ENCODE measurements around the gene RHAG. TPM values are rescaled to one million over a fixed set of nuclear protein-coding genes. Genes with fewer than 3 reads are reported as not detected.
A peak's percentile ranks its signal among the peaks of the same experiment; 100 is the strongest.

Gene RHAG
- total RNA-seq, 2 donors from 2014 or later: not detected

DNA sequence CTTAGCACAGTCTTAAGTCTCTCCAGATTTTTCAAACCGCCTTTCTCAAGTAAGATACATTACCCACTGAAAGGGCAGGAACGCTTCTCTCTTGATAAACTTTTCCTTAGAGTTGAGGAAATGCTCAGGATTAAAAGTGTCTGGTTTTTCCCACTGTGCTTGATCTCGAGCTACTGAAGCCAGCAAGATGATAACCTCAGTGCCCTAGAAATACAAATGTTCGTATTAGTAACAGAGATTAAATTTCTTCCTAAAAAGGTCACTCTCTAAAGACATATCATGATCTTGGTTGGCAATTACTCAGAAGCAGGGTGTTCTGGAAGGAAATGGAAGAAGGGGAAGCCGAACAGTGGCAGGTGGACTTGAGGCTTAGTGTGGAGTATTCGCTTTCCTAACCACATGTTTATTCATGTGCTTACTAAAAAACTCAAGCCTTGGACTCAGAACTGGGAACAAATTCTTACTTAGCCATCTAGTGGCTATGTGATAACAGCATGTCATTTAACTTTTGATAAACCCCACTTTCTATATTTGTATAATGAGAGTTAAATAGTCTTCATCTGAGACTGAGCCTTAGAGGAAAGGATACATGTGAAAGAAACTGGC, 66.1 kb downstream of the RHAG start:
- 87 to 90% methylated on average over 3 to 6 of the region's 6 CpGs for WGBS, 2 experiments (ENCODE audit: insufficient coverage in 1 of 2, insufficient read length in 1 of 2)
- DNase-seq: no peak
- peaks cover 4% of the 10 kb centered on the region for H3K9me3 Mint-ChIP-seq

DNA sequence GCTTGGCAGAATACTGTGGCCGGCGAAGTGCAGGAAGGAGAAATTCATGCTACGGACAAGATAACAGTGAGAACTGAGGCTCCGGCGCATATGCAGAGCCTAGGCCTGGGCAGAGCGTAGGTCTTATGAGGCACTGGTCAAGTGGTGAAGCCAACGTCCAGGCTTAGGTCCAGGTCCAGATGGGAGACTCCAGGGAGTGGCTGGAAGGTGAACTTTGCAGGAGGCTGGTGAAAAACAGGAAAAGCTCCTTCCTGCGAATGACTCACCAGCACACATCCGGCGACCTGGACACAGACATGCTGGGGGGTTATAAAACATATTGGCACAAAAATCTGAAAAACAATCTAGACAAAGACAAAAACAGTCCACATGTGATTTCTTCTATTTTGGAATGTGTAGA, 70.8 kb downstream of the RHAG start:
- WGBS, 2 experiments (ENCODE audit: insufficient coverage in 1 of 2, insufficient read length in 1 of 2): 87 to 88% methylated on average over 5 to 10 of the region's 10 CpGs
- Histone ChIP-seq H3K9ac (ENCODE audit: extremely low read depth, low read length, poor library complexity, severe bottlenecking) (no peak overlapping the region), H3K27me3 (ENCODE audit: control insufficient read depth, insufficient read depth, low read length, poor library complexity, severe bottlenecking) (peaks cover 8% of the 10 kb centered on the region), H3K4me3 (ENCODE audit: low read length) (no peak overlapping the region), H3K9me3 (ENCODE audit: control insufficient read depth, low read length) (peaks cover 11% of the 10 kb centered on the region), H3K36me3 (ENCODE audit: control insufficient read depth, insufficient read depth, low read length) (no peaks in the 10 kb centered on the region), H3K27ac (ENCODE audit: low read depth, low read length) (no peak overlapping the region), H3K4me1 (ENCODE audit: control insufficient read depth, insufficient read depth, low read length) (peaks cover 11% of the 10 kb centered on the region)
- Mint-ChIP-seq H3K36me3 (ENCODE audit: low read depth) (no peaks in the 10 kb centered on the region), H3K4me3 (no peak overlapping the region), H3K9me3 (peaks cover 14% of the 10 kb centered on the region), H3K27ac (no peak overlapping the region), H3K27me3 (ENCODE audit: insufficient read depth) (peaks cover 89% of the 10 kb centered on the region), H3K4me1 (peaks cover 19% of the 10 kb centered on the region)
- TF ChIP-seq, protein P1, sequence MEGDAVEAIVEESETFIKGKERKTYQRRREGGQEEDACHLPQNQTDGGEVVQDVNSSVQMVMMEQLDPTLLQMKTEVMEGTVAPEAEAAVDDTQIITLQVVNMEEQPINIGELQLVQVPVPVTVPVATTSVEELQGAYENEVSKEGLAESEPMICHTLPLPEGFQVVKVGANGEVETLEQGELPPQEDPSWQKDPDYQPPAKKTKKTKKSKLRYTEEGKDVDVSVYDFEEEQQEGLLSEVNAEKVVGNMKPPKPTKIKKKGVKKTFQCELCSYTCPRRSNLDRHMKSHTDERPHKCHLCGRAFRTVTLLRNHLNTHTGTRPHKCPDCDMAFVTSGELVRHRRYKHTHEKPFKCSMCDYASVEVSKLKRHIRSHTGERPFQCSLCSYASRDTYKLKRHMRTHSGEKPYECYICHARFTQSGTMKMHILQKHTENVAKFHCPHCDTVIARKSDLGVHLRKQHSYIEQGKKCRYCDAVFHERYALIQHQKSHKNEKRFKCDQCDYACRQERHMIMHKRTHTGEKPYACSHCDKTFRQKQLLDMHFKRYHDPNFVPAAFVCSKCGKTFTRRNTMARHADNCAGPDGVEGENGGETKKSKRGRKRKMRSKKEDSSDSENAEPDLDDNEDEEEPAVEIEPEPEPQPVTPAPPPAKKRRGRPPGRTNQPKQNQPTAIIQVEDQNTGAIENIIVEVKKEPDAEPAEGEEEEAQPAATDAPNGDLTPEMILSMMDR (conservative IDR thresholded peaks at IDR 0.05): no peak
- DNase-seq: no peak

More for the DNA sequence above, 66.1 kb downstream of the RHAG start:
- Histone ChIP-seq H3K9ac (ENCODE audit: extremely low read depth, low read length, poor library complexity, severe bottlenecking) (no peak overlapping the region), H3K4me1 (ENCODE audit: control insufficient read depth, insufficient read depth, low read length) (peaks cover 11% of the 10 kb centered on the region), H3K36me3 (ENCODE audit: control insufficient read depth, insufficient read depth, low read length) (no peaks in the 10 kb centered on the region), H3K9me3 (ENCODE audit: control insufficient read depth, low read length) (peaks cover 4% of the 10 kb centered on the region), H3K27ac (ENCODE audit: low read depth, low read length) (no peak overlapping the region), H3K4me3 (ENCODE audit: low read length) (no peak overlapping the region), H3K27me3 (ENCODE audit: control insufficient read depth, insufficient read depth, low read length, poor library complexity, severe bottlenecking) (peaks cover 4% of the 10 kb centered on the region)
- Mint-ChIP-seq H3K27me3 (ENCODE audit: insufficient read depth) (peaks cover 70% of the 10 kb centered on the region), H3K4me1 (peaks cover 19% of the 10 kb centered on the region), H3K4me3 (no peak overlapping the region), H3K36me3 (ENCODE audit: low read depth) (no peaks in the 10 kb centered on the region), H3K27ac (no peak overlapping the region)
- TF ChIP-seq, protein P1 (conservative IDR thresholded peaks at IDR 0.05): peak; percentile 13

DNA sequence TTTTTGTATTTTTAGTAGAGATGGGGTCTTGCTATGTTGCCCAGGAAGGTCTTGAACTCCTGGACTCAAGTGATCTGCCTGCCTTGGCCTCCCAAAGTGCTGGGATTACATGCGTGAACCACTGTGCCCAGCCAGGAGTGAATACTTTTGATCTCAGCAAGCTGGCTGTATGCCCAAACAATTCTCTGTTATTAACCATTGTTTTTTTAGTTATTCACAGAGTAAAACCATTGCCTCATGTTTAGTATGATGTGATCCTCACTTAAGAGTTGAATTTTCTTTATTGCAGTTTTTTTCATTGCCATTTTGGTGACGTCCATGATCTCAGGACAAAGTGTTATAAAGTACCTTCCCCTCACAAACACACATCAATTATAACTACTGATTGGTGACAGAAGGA, 71.4 kb downstream of the RHAG start:
- Histone ChIP-seq H3K9me3 (ENCODE audit: control insufficient read depth, low read length) (peaks cover 11% of the 10 kb centered on the region), H3K27me3 (ENCODE audit: control insufficient read depth, insufficient read depth, low read length, poor library complexity, severe bottlenecking) (peaks cover 11% of the 10 kb centered on the region), H3K27ac (ENCODE audit: low read depth, low read length) (no peak overlapping the region), H3K4me1 (ENCODE audit: control insufficient read depth, insufficient read depth, low read length) (peaks cover 6% of the 10 kb centered on the region), H3K36me3 (ENCODE audit: control insufficient read depth, insufficient read depth, low read length) (no peaks in the 10 kb centered on the region), H3K4me3 (ENCODE audit: low read length) (no peak overlapping the region), H3K9ac (ENCODE audit: extremely low read depth, low read length, poor library complexity, severe bottlenecking) (no peak overlapping the region)
- 45 to 90% methylated on average over 1 to 2 of the region's 2 CpGs for WGBS, 2 experiments (ENCODE audit: insufficient coverage in 1 of 2, insufficient read length in 1 of 2)
- Mint-ChIP-seq H3K36me3 (ENCODE audit: low read depth) (no peaks in the 10 kb centered on the region), H3K27me3 (ENCODE audit: insufficient read depth) (peaks cover 89% of the 10 kb centered on the region), H3K4me3 (no peak overlapping the region), H3K27ac (no peak overlapping the region), H3K9me3 (peaks cover 14% of the 10 kb centered on the region), H3K4me1 (peaks cover 19% of the 10 kb centered on the region)
- TF ChIP-seq, protein P1 (conservative IDR thresholded peaks at IDR 0.05): no peak
- DNase-seq: no peak

Data from endodermal cell (in vitro differentiated cells).